ENCODE data around the gene NEURL3. TPM values are rescaled to one million over a fixed set of nuclear protein-coding genes. Genes with fewer than 3 reads are reported as not detected.
A peak's percentile ranks its signal among the peaks of the same experiment; 100 is the strongest.

The NEURL3 gene
- total and polyA plus RNA-seq, 9 of the 15 experiments (the other 6 are each of a cell fraction or from before 2014, with no cell fraction given): not detected

DNA sequence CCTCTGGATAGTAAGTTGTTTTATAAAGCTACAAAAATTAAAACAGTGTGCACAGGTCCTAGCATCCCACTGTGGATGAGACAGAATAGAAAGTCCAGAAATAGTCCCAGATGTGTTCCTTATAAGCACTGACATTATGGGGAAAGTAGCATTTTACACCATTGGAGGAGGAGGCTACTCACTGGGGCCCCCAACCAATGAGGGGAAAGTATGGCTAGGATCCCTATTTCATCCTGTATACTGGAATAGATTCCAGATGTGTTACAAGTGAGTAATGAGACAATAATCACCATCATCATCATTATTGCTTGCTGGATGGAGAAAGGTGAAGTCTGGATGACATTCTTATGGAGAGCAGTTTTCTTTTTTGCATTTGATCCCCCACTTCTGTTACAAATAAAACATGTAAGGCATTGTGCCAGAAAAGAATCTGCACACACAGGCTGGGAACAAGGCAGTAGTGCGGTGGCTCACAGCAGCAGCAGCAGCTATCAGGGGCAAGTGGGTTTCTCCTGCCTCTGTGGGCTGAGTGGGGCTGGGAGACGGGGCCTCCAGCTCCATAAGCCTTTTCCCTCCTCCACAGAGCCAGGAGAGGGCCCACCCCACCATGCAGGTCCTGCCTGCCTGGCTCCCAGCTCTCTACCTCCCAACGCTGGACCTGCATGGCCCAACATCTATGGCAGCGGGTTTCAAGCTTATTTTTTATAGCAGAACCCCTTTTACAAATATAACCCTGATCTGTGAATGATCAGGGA, 36.4 kb upstream of the NEURL3 start:
- Histone ChIP-seq H3K27me3 (ENCODE audit: control insufficient read depth in 2 of 2, insufficient read depth in 2 of 2, low read length in 2 of 2) (no peaks in the 10 kb centered on the region), H3K4me2 (ENCODE audit: insufficient read depth, low read length) (no peak overlapping the region), H3K4me1 (replicated peaks in 1 of 2; ENCODE audit: control insufficient read depth in 2 of 2, insufficient read depth in 2 of 2, low read length in 2 of 2) (peaks cover 3 to 19% of the 10 kb centered on the region in 2 experiments; a peak in 3 of 5 replicates), H3K9me1 (ENCODE audit: control insufficient read depth, insufficient read depth, low read length) (peaks cover 4% of the 10 kb centered on the region), H3K79me2 (ENCODE audit: control insufficient read depth, insufficient read depth, low read length) (no peaks in the 10 kb centered on the region; the same call in 1 of the 3 replicates), H3K36me3 (ENCODE audit: control insufficient read depth, insufficient read depth, low read length) (no peaks in the 10 kb centered on the region), H3K27ac (ENCODE audit: extremely low read depth, low read depth, low read length) (no peak overlapping the region), H3K9me3 (replicated peaks; ENCODE audit: control insufficient read depth, insufficient read depth, low read depth, low read length) (no peaks in the 10 kb centered on the region), H2AFZ (ENCODE audit: low read depth, low read length) (no peak overlapping the region), H4K20me1 (replicated peaks; ENCODE audit: control insufficient read depth, insufficient read depth, low read length) (peaks cover 20% of the 10 kb centered on the region), H3K4me3 (no peak overlapping the region), H3K9ac (ENCODE audit: insufficient read depth in 1 of 2, low read depth in 2 of 2, low read length in 2 of 2) (no peak overlapping the region)
- no peak for TF ChIP-seq XRCC3 (IDR thresholded peaks at IDR 0.05)
- no peak for TF ChIP-seq TCF7L2 (IDR thresholded peaks at IDR 0.05; ENCODE audit: low read depth, low read length)
- TF ChIP-seq HCFC1 (IDR thresholded peaks at IDR 0.05; ENCODE audit: low read depth, low read length): no peak
- TF ChIP-seq, protein P1, sequence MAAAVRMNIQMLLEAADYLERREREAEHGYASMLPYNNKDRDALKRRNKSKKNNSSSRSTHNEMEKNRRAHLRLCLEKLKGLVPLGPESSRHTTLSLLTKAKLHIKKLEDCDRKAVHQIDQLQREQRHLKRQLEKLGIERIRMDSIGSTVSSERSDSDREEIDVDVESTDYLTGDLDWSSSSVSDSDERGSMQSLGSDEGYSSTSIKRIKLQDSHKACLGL (CRISPR knock-in tag; IDR thresholded peaks at IDR 0.05; ENCODE audit: borderline replicate concordance, poor library complexity, severe bottlenecking): no peak
- ATAC-seq: no peak
- 100% methylated on average over 2 of the region's 4 CpGs for WGBS (ENCODE audit: insufficient coverage, low coverage, missing lambda C conversion rate)
- CTCF ChIA-PET (ENCODE audit: low intra/inter-chr PET ratio): interaction anchor here (0.6 kb wide), 1 partner anchor 441 kb away, joined by 3 read pairs; no protein-coding TSS in a partner anchor
- BruUV-seq (replicated peaks): no TSS peak
- no peak for DNase-seq (ENCODE audit: extremely low read depth in 1 of 4, low spot score in 3 of 4)
- in situ Hi-C loops (cut with MboI): no loop called here
- intact Hi-C loops (cut with micrococcal nuclease): no loop called here
- POLR2A ChIA-PET: interaction anchor here (0.8 to 1.0 kb wide), 2 partner anchors 13 to 222 kb away, joined by 3 read pairs; no protein-coding TSS in a partner anchor
- peak; percentile 35 for FAIRE-seq

Measured in K562 (cell line).